HUES48 (cell line): Measurements from ENCODE around the gene LSAMP.

ENCODE experiments used
- H3K27ac ChIP-seq: one replicate; pipeline ENCODE4 v1.7.0; 2013; ENCODE audit warnings: low read depth, low read length, inconsistent platforms
- H3K27me3 ChIP-seq: 2 replicates; pipeline ENCODE4 v1.6.1; 2013; ENCODE audit warnings: mild to moderate bottlenecking, low read length; ENCODE audit not compliant: control insufficient read depth, insufficient read depth
- H3K36me3 ChIP-seq: 2 replicates; pipeline ENCODE4 v1.6.1; 2013; ENCODE audit warnings: low read length; ENCODE audit not compliant: control insufficient read depth, insufficient read depth
- H3K4me1 ChIP-seq: 2 replicates; pipeline ENCODE4 v1.6.1; 2013; ENCODE audit warnings: mild to moderate bottlenecking, low read length; ENCODE audit not compliant: control insufficient read depth, insufficient read depth
- H3K4me3 ChIP-seq: 2 replicates; pipeline ENCODE4 v1.5.1; 2013; ENCODE audit warnings: mild to moderate bottlenecking, low read depth, low read length
- H3K9ac ChIP-seq: 2 replicates; pipeline ENCODE4 v1.6.1; 2013; ENCODE audit warnings: mild to moderate bottlenecking, low read depth, low read length, moderate library complexity
- H3K9me3 ChIP-seq: 2 replicates; pipeline ENCODE4 v1.6.1; 2013; ENCODE audit warnings: low read length; ENCODE audit not compliant: control insufficient read depth, insufficient read depth

LSAMP gene

GRCh38 chr3:115903843-115904242 is 541.4 kb downstream of the LSAMP start:
- H3K9ac ChIP-seq, result no peak overlapping the region
- H3K27ac ChIP-seq, result no peak overlapping the region
- H3K4me1 ChIP-seq, result peaks cover 9% of the 10 kb centered on the region
- H3K27me3 ChIP-seq, result no peaks in the 10 kb centered on the region
- no peak overlapping the region for H3K4me3 ChIP-seq
- no peaks in the 10 kb centered on the region for H3K36me3 ChIP-seq
- H3K9me3 ChIP-seq, result no peaks in the 10 kb centered on the region

- Histone ChIP-seq H3K27ac (no peak overlapping the region), H3K36me3 (no peaks in the 10 kb centered on the region), H3K27me3 (no peaks in the 10 kb centered on the region), H3K9ac (no peak overlapping the region), H3K9me3 (no peaks in the 10 kb centered on the region), H3K4me3 (no peak overlapping the region), H3K4me1 (peaks cover 12% of the 10 kb centered on the region)
Measured at GRCh38 chr3:115901008-115901407, 544.3 kb downstream of the LSAMP start.

GRCh38 chr3:115899535-115899934 is 545.8 kb downstream of the LSAMP start:
- Histone ChIP-seq H3K27ac (no peak overlapping the region), H3K9ac (no peak overlapping the region), H3K27me3 (no peaks in the 10 kb centered on the region), H3K4me1 (peaks cover 19% of the 10 kb centered on the region), H3K4me3 (no peak overlapping the region), H3K9me3 (no peaks in the 10 kb centered on the region), H3K36me3 (no peaks in the 10 kb centered on the region)

- Histone ChIP-seq H3K27ac (no peak overlapping the region), H3K9ac (no peak overlapping the region), H3K4me3 (no peak overlapping the region), H3K27me3 (no peaks in the 10 kb centered on the region), H3K4me1 (peaks cover 21% of the 10 kb centered on the region), H3K9me3 (no peaks in the 10 kb centered on the region), H3K36me3 (no peaks in the 10 kb centered on the region)
Measured at GRCh38 chr3:115898656-115899410, 546.5 kb downstream of the LSAMP start.

- no peak overlapping the region for H3K27ac ChIP-seq
- H3K36me3 ChIP-seq, result no peaks in the 10 kb centered on the region
- H3K27me3 ChIP-seq, result no peaks in the 10 kb centered on the region
Measured at GRCh38 chr3:115891006-115891636, 554.2 kb downstream of the LSAMP start.

GRCh38 chr3:115890579-115890978 is 554.7 kb downstream of the LSAMP start:
- no peaks in the 10 kb centered on the region for H3K36me3 ChIP-seq
- H3K9ac ChIP-seq, result no peak overlapping the region
- H3K4me1 ChIP-seq, result peaks cover 8% of the 10 kb centered on the region; the same call in 1 of the 2 replicates
- H3K9me3 ChIP-seq, result no peaks in the 10 kb centered on the region
- H3K4me3 ChIP-seq, result no peak overlapping the region
- no peak overlapping the region for H3K27ac ChIP-seq
- H3K27me3 ChIP-seq, result no peaks in the 10 kb centered on the region

More at GRCh38 chr3:115891006-115891636, 554.2 kb downstream of the LSAMP start:
- Histone ChIP-seq H3K4me1 (peaks cover 8% of the 10 kb centered on the region; the same call in 1 of the 2 replicates), H3K9me3 (no peaks in the 10 kb centered on the region), H3K9ac (no peak overlapping the region), H3K4me3 (no peak overlapping the region)

- H3K36me3 ChIP-seq, result no peaks in the 10 kb centered on the region
- no peaks in the 10 kb centered on the region for H3K9me3 ChIP-seq
- H3K4me3 ChIP-seq, result no peak overlapping the region
- no peaks in the 10 kb centered on the region for H3K4me1 ChIP-seq
- no peaks in the 10 kb centered on the region for H3K27me3 ChIP-seq
- H3K27ac ChIP-seq, result no peak overlapping the region
- no peak overlapping the region for H3K9ac ChIP-seq
Measured at GRCh38 chr3:115885621-115886020, 559.7 kb downstream of the LSAMP start.

- H3K4me3 ChIP-seq, result no peak overlapping the region
- H3K27me3 ChIP-seq, result no peaks in the 10 kb centered on the region
- no peaks in the 10 kb centered on the region for H3K9me3 ChIP-seq
- no peak overlapping the region for H3K9ac ChIP-seq
- H3K4me1 ChIP-seq, result peaks cover 28% of the 10 kb centered on the region
- no peaks in the 10 kb centered on the region for H3K36me3 ChIP-seq
- H3K27ac ChIP-seq, result no peak overlapping the region
Measured at GRCh38 chr3:115877615-115877899, 567.7 kb downstream of the LSAMP start.

GRCh38 chr3:115876876-115877614 is 568.2 kb downstream of the LSAMP start:
- Histone ChIP-seq H3K27me3 (no peaks in the 10 kb centered on the region), H3K4me1 (peaks cover 34% of the 10 kb centered on the region), H3K9me3 (no peaks in the 10 kb centered on the region), H3K4me3 (no peak overlapping the region), H3K9ac (no peak overlapping the region), H3K36me3 (no peaks in the 10 kb centered on the region), H3K27ac (no peak overlapping the region)

- Histone ChIP-seq H3K9ac (no peak overlapping the region), H3K27me3 (no peaks in the 10 kb centered on the region), H3K9me3 (no peaks in the 10 kb centered on the region), H3K4me1 (peaks cover 45% of the 10 kb centered on the region), H3K36me3 (no peaks in the 10 kb centered on the region), H3K4me3 (no peak overlapping the region), H3K27ac (no peak overlapping the region)
Measured at GRCh38 chr3:115875460-115875859, 569.8 kb downstream of the LSAMP start.

GRCh38 chr3:115871735-115872134 is 573.6 kb downstream of the LSAMP start:
- Histone ChIP-seq H3K27me3 (no peaks in the 10 kb centered on the region), H3K36me3 (no peaks in the 10 kb centered on the region), H3K4me1 (peaks cover 39% of the 10 kb centered on the region), H3K27ac (no peak overlapping the region), H3K9ac (no peak overlapping the region), H3K4me3 (no peak overlapping the region), H3K9me3 (no peaks in the 10 kb centered on the region)
